NK-92 (cell line): ENCODE measurements around the gene UXS1.
"Not testable (repeated sequence)": the region's sequence is repeated elsewhere in the genome, so short reads cannot be mapped to it uniquely, and the experiment has no call there.

ENCODE experiments used
- DNase-seq: peaks from one replicate; lab custom pipeline; 2025; ENCODE audit not compliant: unreplicated experiment; lab: John Stamatoyannopoulos, UW

The UXS1 gene

DNA sequence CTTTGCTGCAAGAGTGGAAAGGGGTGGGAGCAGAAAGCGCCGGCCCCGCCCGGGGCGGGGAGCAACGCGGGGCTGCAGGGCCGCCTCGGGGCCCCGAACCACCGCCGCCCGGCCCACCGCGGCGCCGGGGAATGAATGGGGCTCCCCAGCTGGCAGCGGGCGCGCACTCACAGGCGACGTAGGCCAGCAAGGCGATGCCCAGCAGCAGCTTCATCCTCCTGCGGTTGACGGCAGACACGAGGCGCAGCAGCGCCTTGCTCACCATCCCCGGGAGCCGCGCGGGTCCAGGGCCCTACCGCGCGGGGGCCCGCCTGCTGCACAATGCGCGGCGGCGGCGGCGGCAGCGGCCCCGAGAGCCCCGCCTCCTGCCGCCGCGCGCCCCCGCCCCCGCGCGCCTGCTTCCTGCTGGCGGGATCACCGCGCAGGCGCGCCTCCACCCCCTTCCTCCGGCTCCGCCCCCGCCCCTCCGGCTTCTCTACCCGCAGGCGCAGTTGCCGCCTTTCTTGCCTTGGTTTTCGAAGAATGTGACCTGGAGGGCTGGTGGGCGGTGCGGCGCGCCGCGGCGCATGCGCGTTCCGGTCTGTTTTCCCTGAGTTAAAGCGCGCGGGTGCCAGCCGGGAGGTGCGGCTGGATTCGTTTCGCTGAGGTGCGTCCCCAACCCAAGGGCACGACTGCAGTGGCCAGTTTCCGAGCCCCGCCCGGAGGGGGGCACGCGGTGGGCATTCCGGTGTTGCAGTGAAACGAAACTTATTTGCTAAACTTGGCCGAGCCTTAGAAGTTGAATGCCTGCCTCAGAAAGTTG lies at the start of gene UXS1:
TSS of gene UXS1 (minus strand) at position 325 of the 802 bp plus-strand sequence. CDS start at position 265, 60 bp downstream.
- peak; percentile 88 for DNase-seq

- not testable (repeated sequence) for DNase-seq
Measured at GRCh38 chr2:106239491-106239890, 45.4 kb upstream of the UXS1 start.

DNA sequence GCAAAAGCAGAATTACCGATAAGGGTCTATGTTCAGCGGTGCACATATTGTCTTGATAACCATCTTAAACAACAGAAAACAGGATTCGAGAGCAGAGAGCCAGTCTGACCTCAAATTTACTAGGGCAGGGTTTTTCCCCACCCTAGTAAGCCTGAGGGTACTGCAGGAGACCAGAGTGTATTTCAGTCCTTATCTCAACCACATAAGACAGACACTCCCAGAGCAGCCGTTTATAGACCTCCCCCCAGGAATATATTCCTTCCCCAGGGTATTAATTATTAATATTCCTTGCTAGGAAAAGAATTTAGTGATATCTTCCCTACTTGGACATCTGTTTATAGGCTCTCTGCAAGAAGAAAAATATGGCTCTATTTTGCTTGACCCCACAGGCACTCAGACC lies 41.3 kb upstream of the UXS1 start:
- DNase-seq, result not testable (repeated sequence)

DNA sequence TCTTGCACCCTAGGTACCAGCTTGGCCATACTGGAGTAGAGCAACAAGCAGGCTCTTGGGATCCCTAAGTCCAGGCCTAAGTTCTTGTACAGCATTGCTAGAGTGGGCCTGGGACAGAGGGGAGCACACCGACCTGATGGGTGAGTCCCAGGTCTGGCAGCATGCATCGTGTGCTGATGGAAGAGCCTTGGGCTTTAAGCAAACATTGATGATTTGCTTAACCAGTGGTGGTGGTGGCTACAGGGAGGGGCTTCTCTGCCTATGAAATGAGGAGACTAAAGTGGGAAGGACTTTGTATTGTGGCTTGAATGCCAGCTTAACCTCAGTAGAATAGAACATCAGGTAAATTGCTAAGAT lies 39.2 kb upstream of the UXS1 start:
- DNase-seq, result no peak

DNA sequence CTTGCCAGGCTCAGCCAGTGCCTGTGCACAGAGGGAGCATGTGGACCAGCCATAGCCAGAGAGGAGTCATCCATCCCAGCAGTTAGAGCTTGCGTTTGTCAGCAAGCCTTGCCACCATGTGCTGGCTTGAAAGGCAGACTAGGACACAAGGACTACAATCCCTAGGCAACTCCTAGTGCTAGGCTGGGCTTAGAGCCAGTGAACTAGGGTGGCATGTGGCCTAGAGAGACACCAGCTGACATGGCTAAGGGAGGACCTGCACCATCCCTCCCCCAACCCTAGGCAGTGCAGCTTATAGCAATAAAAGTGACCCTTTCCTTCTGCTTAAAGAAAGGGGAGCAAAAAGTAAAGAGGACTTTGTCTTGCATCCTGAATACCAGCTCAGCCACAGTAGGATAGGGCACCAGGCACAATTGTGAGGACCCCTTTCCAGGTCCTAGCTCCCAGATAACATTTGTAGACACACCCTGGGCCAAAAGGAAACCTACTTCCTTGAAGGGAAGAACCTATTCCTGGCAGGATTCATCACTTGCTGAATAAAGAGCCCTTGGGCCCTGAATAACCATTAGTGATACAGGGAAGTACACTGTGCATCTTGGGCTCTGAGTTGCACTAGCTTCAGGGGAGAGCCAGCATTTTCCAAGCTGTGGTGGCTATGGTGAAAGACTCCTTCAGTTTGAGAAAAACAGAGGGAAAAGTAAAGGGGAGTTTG lies 38.7 kb upstream of the UXS1 start:
- DNase-seq, result no peak

DNA sequence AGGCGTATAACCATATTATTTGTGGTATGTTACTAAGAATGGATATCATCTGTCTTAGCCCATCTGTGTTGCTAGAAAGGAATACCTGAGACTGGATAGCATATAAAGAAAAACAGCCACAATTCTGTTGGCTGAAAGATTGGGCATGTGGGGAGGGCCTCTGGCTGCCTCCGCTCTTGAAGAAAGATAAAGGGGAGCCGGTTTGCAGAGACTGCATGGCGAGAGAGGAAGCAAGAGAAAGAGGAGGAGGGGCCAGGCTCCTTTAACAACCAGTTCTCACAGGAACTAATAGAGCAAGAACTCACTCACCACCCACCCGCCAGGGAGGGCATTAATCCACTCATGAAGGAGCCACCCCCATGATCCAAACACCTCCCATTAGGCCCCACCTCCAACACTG lies 29.2 kb upstream of the UXS1 start:
- no peak for DNase-seq

DNA sequence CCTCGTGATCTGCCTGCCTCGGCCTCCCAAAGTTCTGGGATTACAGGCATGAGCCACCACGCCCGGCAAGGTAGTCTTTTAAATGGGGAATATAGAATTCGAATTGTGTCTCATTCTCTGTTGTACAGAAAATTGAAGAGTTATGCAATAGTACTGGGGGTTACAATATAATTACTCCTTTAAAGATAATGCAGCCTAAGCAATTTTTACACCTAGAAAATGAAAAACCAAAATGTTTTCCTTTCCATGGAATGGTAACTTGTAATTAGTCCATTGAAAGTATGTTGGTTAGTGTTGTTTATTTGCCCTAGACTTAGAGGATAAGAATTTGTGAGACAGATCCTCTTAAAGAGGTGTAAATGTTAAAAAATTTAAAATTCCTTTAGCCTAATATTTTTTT lies 28.0 kb upstream of the UXS1 start:
- not testable (repeated sequence) for DNase-seq

GRCh38 chr2:106219813-106220212 lies 25.7 kb upstream of the UXS1 start:
- no peak for DNase-seq

GRCh38 chr2:106219157-106219556 lies 25.1 kb upstream of the UXS1 start:
- not testable (repeated sequence) for DNase-seq

- no peak for DNase-seq
Measured at GRCh38 chr2:106208874-106209273, 14.8 kb upstream of the UXS1 start.

DNA sequence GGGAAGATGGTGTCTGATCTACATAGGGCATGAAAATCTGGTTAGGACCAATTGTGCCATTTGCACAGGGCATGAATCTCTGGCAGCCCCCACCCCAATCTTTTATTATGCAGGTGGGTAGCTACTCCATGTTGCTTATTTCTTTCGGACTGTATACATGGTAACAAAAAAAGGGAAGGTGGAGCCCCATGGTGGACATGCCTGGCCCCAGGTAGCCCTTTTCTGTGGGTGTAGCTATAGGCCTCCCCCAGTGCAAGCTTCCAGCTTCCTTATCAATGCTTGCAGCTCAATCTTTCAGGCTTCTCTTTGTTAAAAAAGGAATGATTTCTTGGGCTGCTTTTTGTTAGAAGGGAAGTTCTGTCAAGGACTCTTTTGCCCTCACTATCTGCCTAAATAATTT lies 14.3 kb upstream of the UXS1 start:
- DNase-seq, result no peak

- DNase-seq, result no peak
Measured at GRCh38 chr2:106207246-106207645, 13.1 kb upstream of the UXS1 start.

DNA sequence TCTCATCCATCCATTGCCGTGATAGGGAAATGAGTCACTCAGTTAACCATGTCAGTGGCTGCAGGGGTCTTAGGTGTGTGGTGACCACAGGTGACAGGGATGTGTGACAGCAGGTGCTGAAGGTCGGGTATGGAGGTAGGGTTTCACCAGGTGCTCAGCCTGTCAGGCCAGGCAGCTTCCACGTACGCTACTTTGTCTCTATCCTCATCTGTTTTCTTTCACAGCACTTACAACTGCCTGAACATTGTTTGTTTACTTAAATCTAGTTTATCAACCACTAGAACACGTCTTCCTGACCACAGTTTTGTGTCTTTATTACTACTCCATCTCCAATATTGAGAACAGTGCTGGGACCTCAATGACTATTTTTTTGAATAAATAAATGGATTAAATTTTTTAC lies 11.4 kb upstream of the UXS1 start:
- DNase-seq, result no peak

- not testable (repeated sequence) for DNase-seq
Measured at GRCh38 chr2:106204551-106204950, 10.4 kb upstream of the UXS1 start.

- DNase-seq, result no peak
Measured at GRCh38 chr2:106201661-106202060, 7.6 kb upstream of the UXS1 start.

DNA sequence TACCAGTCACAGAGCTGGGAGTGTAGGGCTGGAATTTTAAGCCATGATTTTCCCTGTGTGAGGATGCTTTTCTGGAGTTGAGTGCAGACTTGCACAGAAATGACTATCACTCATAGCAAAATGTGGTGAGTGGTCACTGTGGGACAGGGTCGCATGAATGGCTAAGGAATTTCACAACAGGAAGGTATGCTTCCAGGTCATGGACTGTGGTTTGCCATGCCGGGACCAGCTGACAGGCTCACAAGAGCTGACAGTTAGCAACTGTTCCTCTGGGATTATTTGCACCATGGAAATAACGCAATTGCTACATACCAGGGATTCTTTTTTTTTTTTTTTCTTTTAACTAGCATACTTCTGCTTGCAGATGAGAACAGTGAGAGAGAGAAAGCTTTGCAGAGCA lies 3.8 kb upstream of the UXS1 start:
- no peak for DNase-seq

DNA sequence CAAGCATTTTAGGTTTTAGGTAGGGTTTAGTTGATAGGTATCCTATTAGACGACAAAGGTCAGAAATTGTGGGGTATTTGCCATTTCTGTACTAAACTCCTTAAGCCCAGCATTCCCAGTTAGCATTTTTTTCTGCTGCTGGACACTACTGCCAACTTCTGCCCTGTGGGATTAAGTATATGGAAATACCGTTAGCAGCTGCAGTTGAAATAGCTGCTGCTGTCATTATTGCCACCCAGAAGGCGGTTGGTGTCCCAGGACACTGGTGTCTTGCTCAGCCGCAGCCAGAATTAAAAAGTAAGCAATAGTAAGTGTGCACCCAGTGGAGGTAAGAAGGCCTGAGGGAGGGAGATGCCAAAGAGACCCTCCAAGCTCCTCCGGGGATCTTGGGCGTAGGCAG lies 1.9 kb upstream of the UXS1 start:
- no peak for DNase-seq

GRCh38 chr2:106195456-106195855 lies 1.4 kb upstream of the UXS1 start:
- no peak for DNase-seq

DNA sequence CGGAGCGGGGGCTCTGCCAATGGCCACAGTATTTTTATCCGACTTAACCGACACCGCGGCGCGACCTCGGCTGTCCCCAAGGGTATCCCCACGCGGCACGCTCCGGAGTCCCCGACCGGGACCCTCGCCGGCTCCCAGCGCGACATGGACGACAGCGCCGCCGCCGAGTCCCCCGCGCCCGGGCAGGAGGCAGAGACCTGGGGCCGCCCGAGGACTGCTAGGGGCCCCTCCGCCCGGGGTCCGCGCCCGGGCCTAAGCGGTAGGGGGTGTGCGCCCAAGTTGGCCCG lies 468 bp downstream of the UXS1 start:
- DNase-seq, result no peak

- no peak for DNase-seq
Measured at GRCh38 chr2:106192752-106193689, 1.1 kb downstream of the UXS1 start.

DNA sequence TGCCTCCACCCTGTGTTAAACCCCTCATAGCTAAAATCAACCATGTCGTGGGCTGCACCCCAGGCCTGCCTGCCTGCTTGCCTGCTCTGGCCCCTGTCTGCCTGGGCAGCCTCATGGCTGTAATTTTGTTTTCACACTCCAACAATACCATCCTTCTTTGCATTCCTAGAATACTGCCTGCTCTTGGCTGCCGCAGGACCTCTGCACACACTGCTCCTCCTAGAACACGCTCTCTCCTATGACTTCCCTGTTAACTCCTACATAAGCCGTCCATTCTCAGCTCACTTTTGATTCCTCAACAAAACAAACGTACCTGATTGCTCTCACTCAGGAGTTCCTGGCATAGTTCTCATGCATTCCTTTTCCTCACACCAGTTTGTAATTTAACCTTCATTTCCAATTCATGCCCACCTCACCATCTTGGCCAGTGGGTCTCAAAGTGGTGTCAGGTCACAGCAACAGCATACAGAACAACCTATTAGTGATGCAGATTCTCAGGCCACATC lies 2.5 kb downstream of the UXS1 start:
- DNase-seq, result no peak
